ENCODE measurements around the gene CST9.
A peak's percentile ranks its signal among the peaks of the same experiment; 100 is the strongest.

The CST9 gene

DNA sequence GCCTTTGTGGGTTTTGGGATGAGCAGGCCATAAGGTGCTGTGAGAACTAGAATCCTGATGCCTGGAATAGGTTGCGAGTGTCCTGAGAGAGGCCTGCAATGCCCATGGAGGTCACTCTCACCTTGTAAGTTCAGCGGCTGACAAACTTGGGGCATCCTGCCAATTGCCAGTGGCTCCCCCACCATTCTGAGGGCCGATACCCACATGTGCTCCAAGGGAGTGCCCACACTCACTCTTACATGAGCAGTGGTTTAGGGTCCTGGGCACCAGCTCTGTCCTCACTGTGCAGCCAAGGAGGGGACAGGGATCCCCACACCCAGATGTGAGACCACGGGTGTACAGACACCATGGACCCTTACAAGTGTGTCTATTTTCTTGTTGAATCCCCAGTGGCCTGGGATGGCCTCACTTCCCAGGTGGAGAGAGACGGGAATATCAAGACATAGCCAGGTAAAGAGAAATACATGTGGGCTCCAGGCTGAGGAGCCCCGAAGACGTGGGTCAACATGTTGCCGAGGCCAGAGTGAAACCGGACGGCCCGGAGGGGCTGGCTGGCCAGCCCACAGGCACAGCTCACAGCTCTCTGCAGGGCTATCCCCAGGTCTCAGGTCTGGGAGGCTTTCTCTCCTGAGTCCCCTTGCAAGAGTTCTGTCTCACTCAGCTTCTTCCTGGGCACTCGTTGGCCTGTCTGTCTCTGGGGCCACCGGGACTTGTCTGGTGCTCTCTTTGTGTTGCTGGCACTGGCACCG, 2.0 kb upstream of the CST9 start:
- no peaks in the 10 kb centered on the region for H4K20me1 ChIP-seq (ENCODE audit: insufficient read depth)
- H3K27me3 ChIP-seq (ENCODE audit: insufficient read depth, low read depth) = no peaks in the 10 kb centered on the region
- no peaks in the 10 kb centered on the region for H3K36me3 ChIP-seq (ENCODE audit: insufficient read depth)
- no peak overlapping the region for H3K9ac ChIP-seq
- H3K4me2 ChIP-seq = no peak overlapping the region
- H3K79me2 ChIP-seq (ENCODE audit: insufficient read depth, low read depth) = no peaks in the 10 kb centered on the region
- no peaks in the 10 kb centered on the region for H3K4me1 ChIP-seq (ENCODE audit: low read depth, poor library complexity, severe bottlenecking)
- no peak overlapping the region for H3K4me3 ChIP-seq (IDR thresholded peaks at IDR 0.05; ENCODE audit: insufficient read depth, low read depth, low read length)
- TF ChIP-seq, protein P1, sequence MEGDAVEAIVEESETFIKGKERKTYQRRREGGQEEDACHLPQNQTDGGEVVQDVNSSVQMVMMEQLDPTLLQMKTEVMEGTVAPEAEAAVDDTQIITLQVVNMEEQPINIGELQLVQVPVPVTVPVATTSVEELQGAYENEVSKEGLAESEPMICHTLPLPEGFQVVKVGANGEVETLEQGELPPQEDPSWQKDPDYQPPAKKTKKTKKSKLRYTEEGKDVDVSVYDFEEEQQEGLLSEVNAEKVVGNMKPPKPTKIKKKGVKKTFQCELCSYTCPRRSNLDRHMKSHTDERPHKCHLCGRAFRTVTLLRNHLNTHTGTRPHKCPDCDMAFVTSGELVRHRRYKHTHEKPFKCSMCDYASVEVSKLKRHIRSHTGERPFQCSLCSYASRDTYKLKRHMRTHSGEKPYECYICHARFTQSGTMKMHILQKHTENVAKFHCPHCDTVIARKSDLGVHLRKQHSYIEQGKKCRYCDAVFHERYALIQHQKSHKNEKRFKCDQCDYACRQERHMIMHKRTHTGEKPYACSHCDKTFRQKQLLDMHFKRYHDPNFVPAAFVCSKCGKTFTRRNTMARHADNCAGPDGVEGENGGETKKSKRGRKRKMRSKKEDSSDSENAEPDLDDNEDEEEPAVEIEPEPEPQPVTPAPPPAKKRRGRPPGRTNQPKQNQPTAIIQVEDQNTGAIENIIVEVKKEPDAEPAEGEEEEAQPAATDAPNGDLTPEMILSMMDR (conservative IDR thresholded peaks at IDR 0.05; ENCODE audit: low read depth, low read length) = no peak
- H3K27ac ChIP-seq = no peak overlapping the region
- no peak overlapping the region for H2AFZ ChIP-seq (ENCODE audit: low read depth)

DNA sequence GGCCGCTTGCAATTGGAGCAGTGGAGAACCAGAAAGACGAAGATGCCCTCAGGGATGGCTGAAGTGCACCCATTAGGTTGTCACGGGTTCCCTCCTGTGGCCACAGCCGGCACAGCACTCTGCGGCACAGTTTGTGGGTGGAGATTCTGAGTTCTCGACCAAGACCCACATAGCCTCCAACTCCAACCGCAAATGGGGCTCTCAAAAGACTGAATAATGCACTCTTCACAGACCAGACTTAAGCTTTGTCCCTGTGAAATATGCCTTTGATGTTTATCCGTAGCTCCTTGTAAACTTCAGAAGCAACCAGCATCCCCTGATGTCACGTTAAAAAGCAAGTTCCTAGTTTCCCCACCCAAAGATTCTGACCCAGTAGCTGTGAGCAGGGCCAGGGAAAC, 934 bp upstream of the CST9 start:
- H3K4me3 ChIP-seq (IDR thresholded peaks at IDR 0.05; ENCODE audit: insufficient read depth, low read depth, low read length) = no peak overlapping the region
- no peaks in the 10 kb centered on the region for H4K20me1 ChIP-seq (ENCODE audit: insufficient read depth)
- no peak overlapping the region; the same call in 1 of the 2 replicates for H2AFZ ChIP-seq (ENCODE audit: low read depth)
- no peak overlapping the region for H3K9ac ChIP-seq
- no peaks in the 10 kb centered on the region for H3K4me1 ChIP-seq (ENCODE audit: low read depth, poor library complexity, severe bottlenecking)
- TF ChIP-seq, protein P1 (conservative IDR thresholded peaks at IDR 0.05; ENCODE audit: low read depth, low read length) = peak; percentile 72
- H3K4me2 ChIP-seq = no peak overlapping the region
- no peaks in the 10 kb centered on the region for H3K79me2 ChIP-seq (ENCODE audit: insufficient read depth, low read depth)
- no peaks in the 10 kb centered on the region for H3K27me3 ChIP-seq (ENCODE audit: insufficient read depth, low read depth)
- H3K36me3 ChIP-seq (ENCODE audit: insufficient read depth) = no peaks in the 10 kb centered on the region
- H3K27ac ChIP-seq = no peak overlapping the region

DNA sequence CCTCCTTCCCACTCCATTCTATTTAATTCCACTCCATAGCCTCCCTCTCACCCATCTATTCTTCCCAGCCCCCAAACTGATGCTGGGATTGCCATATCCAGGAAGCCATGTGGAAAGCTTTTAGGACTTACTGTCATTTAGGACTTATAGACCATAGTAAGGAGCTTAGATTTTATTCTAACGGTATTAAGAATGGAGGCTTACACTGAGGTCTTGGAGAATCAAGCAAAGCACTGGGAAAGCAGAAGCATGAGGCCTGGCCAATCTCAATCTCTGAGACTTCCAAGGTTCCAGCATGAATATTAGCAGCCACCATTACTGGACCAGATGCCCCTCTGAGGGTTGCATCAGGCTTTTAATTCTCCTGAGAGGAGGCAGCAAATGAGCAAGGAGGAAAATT, 1.4 kb downstream of the CST9 start:
- Histone ChIP-seq H3K9ac (no peak overlapping the region), H3K4me1 (ENCODE audit: low read depth, poor library complexity, severe bottlenecking) (no peaks in the 10 kb centered on the region), H3K79me2 (ENCODE audit: insufficient read depth, low read depth) (no peaks in the 10 kb centered on the region), H2AFZ (ENCODE audit: low read depth) (no peak overlapping the region), H3K27me3 (ENCODE audit: insufficient read depth, low read depth) (no peaks in the 10 kb centered on the region), H3K4me3 (IDR thresholded peaks at IDR 0.05; ENCODE audit: insufficient read depth, low read depth, low read length) (no peak overlapping the region), H3K4me2 (no peak overlapping the region), H3K36me3 (ENCODE audit: insufficient read depth) (no peaks in the 10 kb centered on the region), H3K27ac (no peak overlapping the region), H4K20me1 (ENCODE audit: insufficient read depth) (no peaks in the 10 kb centered on the region)
- TF ChIP-seq, protein P1 (conservative IDR thresholded peaks at IDR 0.05; ENCODE audit: low read depth, low read length) = no peak

DNA sequence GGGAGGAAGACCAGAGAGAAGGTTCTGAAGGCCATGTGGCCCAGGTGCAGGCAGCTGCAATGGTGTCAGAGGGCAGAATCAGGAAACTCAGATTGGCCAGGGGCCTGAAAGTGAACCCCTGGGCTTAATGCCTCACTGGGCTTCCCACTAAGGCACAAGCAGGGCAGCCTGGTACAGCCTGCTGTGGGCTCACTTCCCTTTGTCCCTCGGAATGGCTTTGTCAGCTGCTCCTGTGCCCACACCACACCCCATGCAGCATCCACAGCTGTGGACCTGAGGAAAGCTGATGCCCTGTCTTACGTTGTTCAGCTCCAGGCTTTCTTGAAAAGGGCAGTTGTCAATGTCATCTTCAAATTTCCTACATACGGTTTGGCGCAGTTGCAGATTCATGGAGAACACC, 2.4 kb downstream of the CST9 start:
- Histone ChIP-seq H4K20me1 (ENCODE audit: insufficient read depth) (no peaks in the 10 kb centered on the region), H2AFZ (ENCODE audit: low read depth) (no peak overlapping the region), H3K36me3 (ENCODE audit: insufficient read depth) (no peaks in the 10 kb centered on the region), H3K4me1 (ENCODE audit: low read depth, poor library complexity, severe bottlenecking) (no peaks in the 10 kb centered on the region), H3K27me3 (ENCODE audit: insufficient read depth, low read depth) (no peaks in the 10 kb centered on the region), H3K9ac (no peak overlapping the region), H3K4me3 (IDR thresholded peaks at IDR 0.05; ENCODE audit: insufficient read depth, low read depth, low read length) (no peak overlapping the region), H3K27ac (no peak overlapping the region), H3K4me2 (no peak overlapping the region), H3K79me2 (ENCODE audit: insufficient read depth, low read depth) (no peaks in the 10 kb centered on the region)
- TF ChIP-seq, protein P1 (conservative IDR thresholded peaks at IDR 0.05; ENCODE audit: low read depth, low read length) = no peak

All from KMS-11 (cell line).